Mesendoderm (in vitro differentiated cells): ENCODE measurements around the gene SLC16A9.
A peak's percentile ranks its signal among the peaks of the same experiment; 100 is the strongest.
"Not testable (repeated sequence)": the region's sequence is repeated elsewhere in the genome, so short reads cannot be mapped to it uniquely, and the experiment has no call there.

ENCODE experiments used
- DNase-seq: peaks from one replicate; pipeline ENCODE4 v3.0.0; 2013
- H2AK5ac ChIP-seq: 2 replicates; pipeline ENCODE4 v1.6.1; 2013; ENCODE audit warnings: low read length, inconsistent platforms
- H2BK120ac ChIP-seq: 2 replicates; pipeline ENCODE4 v1.6.1; 2013; ENCODE audit warnings: low read depth, mild to moderate bottlenecking, low read length, moderate library complexity, mixed read lengths
- H2BK15ac ChIP-seq: replicated peaks from 2 replicates; pipeline ENCODE4 v1.6.1; 2013; ENCODE audit warnings: low read depth, mild to moderate bottlenecking, moderate library complexity
- H2BK5ac ChIP-seq: 2 replicates; pipeline ENCODE4 v1.6.1; 2013; ENCODE audit warnings: low read length, inconsistent platforms
- H3K18ac ChIP-seq: 2 replicates; pipeline ENCODE4 v1.6.1; 2013; ENCODE audit warnings: mild to moderate bottlenecking, low read length, mixed read lengths
- H3K23ac ChIP-seq: one replicate; pipeline ENCODE4 v1.6.1; 2013; ENCODE audit warnings: low read length
- H3K27ac ChIP-seq: 2 replicates; pipeline ENCODE4 v1.5.1; 2013; ENCODE audit warnings: low read depth, mild to moderate bottlenecking, inconsistent platforms, low read length, moderate library complexity
- H3K27me3 ChIP-seq: 2 replicates; pipeline ENCODE4 v1.6.1; 2013; ENCODE audit warnings: low read length, control low read depth, mild to moderate bottlenecking, inconsistent platforms; ENCODE audit not compliant: insufficient read depth, poor library complexity
- H3K36me3 ChIP-seq: 2 replicates; pipeline ENCODE4 v1.6.1; 2013; ENCODE audit warnings: low read length, inconsistent platforms; ENCODE audit not compliant: control insufficient read depth, insufficient read depth
- H3K4ac ChIP-seq: one replicate; pipeline ENCODE4 v1.6.1; 2013; ENCODE audit warnings: low read depth, mild to moderate bottlenecking, low read length, moderate library complexity
- H3K4me1 ChIP-seq: 2 replicates; pipeline ENCODE4 v1.6.1; 2013; ENCODE audit warnings: low read depth, low read length, inconsistent platforms; ENCODE audit not compliant: control insufficient read depth
- H3K4me2 ChIP-seq: 2 replicates; pipeline ENCODE4 v1.6.1; 2013; ENCODE audit warnings: low read length
- H3K4me3 ChIP-seq: 2 replicates; pipeline ENCODE4 v1.5.1; 2013; ENCODE audit warnings: mild to moderate bottlenecking, low read length
- H3K56ac ChIP-seq: one replicate; pipeline ENCODE4 v1.6.1; 2013; ENCODE audit warnings: low read length
- H3K79me1 ChIP-seq: 2 replicates; pipeline ENCODE4 v1.6.1; 2013; ENCODE audit warnings: low read length, inconsistent platforms
- H3K79me2 ChIP-seq: 2 replicates; pipeline ENCODE4 v1.6.1; 2013; ENCODE audit warnings: mild to moderate bottlenecking, low read length; ENCODE audit not compliant: control insufficient read depth, insufficient read depth
- H3K9ac ChIP-seq: 2 replicates; pipeline ENCODE4 v1.6.1; 2013; ENCODE audit warnings: low read length, inconsistent platforms
- H4K5ac ChIP-seq: one replicate; pipeline ENCODE4 v1.6.1; 2013; ENCODE audit warnings: low read length
- H4K8ac ChIP-seq: one replicate; pipeline ENCODE4 v1.6.1; 2013; ENCODE audit warnings: low read depth, mild to moderate bottlenecking, control low read depth, low read length, moderate library complexity
- WGBS: extraction: QIAGEN DNeasy Blood & Tissue Kit; methylation state at CpG from one replicate; pipeline ENCODE4 v1.1.7; 2013; ENCODE audit warnings: low lambda C conversion rate, missing lambda C conversion rate; ENCODE audit not compliant: insufficient coverage; ENCODE audit errors: extremely low coverage; 5-methylcytosine and 5-hydroxymethylcytosine counted together

SLC16A9 gene

GRCh38 chr10:59641688-59642087, 68.0 kb downstream of the SLC16A9 start:
- not testable (repeated sequence) for H4K5ac ChIP-seq, H3K36me3 ChIP-seq, H3K4me2 ChIP-seq, H4K8ac ChIP-seq, H3K27me3 ChIP-seq, H3K18ac ChIP-seq, H3K4ac ChIP-seq, DNase-seq, H2BK15ac ChIP-seq, H3K4me1 ChIP-seq, H3K56ac ChIP-seq, H3K79me2 ChIP-seq, H3K4me3 ChIP-seq, H3K23ac ChIP-seq, H2BK120ac ChIP-seq, H2BK5ac ChIP-seq, H3K27ac ChIP-seq, H3K9ac ChIP-seq, H2AK5ac ChIP-seq, H3K79me1 ChIP-seq

DNA sequence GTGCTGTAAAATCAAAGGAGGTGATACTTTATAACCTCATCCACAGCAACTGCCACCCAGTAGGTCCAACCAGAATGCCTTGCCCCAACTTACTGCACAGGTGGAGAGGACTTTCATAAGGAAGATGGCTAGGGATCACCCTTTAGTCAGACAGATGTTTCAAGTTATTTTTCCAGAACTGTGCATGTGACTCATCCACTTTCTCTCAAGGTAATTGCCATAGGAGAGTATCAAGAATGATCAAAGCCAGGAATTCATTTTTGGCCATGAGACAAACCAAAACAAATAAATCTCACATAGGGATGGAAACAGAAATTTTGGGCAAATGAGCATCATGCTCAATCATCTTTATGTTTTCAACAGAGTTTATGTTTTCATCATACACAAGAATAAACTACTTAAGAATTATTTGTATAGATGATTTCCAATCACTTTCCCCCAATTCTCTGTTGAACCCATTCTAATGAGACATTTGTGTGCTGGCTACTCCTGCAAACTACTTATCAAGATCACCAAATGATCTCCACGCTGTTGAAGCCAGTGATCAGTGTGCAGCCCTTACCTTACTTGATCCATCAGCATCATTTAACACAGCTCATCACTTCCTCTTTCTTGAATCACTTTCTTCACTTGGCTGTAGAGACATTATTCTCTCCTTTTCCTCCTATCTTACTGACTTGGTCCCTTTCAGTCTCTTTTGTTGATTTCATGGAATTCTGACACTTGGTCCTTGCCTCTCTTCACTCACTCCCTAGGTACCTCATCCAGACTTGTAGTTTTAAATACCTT, 74.0 kb downstream of the SLC16A9 start:
- Histone ChIP-seq H3K36me3 (no peaks in the 10 kb centered on the region), H3K9ac (no peak overlapping the region), H4K8ac (no peak overlapping the region), H3K4ac (no peak overlapping the region), H4K5ac (no peak overlapping the region), H3K79me2 (no peaks in the 10 kb centered on the region), H3K79me1 (no peaks in the 10 kb centered on the region), H2BK15ac (no peak overlapping the region), H3K4me2 (no peak overlapping the region), H3K56ac (no peak overlapping the region), H2BK120ac (no peak overlapping the region), H3K23ac (no peak overlapping the region), H3K18ac (no peak overlapping the region), H3K27me3 (no peaks in the 10 kb centered on the region), H2AK5ac (no peak overlapping the region), H3K4me1 (no peaks in the 10 kb centered on the region), H3K4me3 (no peak overlapping the region), H3K27ac (no peak overlapping the region), H2BK5ac (no peak overlapping the region)
- no CpG with 5 or more reads among the region's 1 CpG for WGBS
- no peak for DNase-seq

- Histone ChIP-seq H4K8ac (no peak overlapping the region), H3K9ac (no peak overlapping the region), H3K27me3 (no peaks in the 10 kb centered on the region), H3K4me2 (no peak overlapping the region), H3K23ac (no peak overlapping the region), H3K27ac (no peak overlapping the region), H2BK120ac (no peak overlapping the region), H3K79me1 (no peaks in the 10 kb centered on the region), H2BK5ac (no peak overlapping the region), H3K36me3 (no peaks in the 10 kb centered on the region), H3K4ac (no peak overlapping the region), H3K4me3 (no peak overlapping the region), H2AK5ac (no peak overlapping the region), H3K79me2 (no peaks in the 10 kb centered on the region), H2BK15ac (no peak overlapping the region), H3K18ac (no peak overlapping the region), H4K5ac (no peak overlapping the region), H3K56ac (no peak overlapping the region), H3K4me1 (no peaks in the 10 kb centered on the region)
- WGBS: no CpG with 5 or more reads among the region's 2 CpGs
- DNase-seq: no peak
Observed at GRCh38 chr10:59634102-59634501, 75.5 kb downstream of the SLC16A9 start.

GRCh38 chr10:59633063-59633462, 76.6 kb downstream of the SLC16A9 start:
- H3K18ac ChIP-seq: no peak overlapping the region
- DNase-seq: peak; percentile 22
- no peaks in the 10 kb centered on the region for H3K79me2 ChIP-seq
- no peak overlapping the region for H3K4me2 ChIP-seq
- no peak overlapping the region for H2BK120ac ChIP-seq
- WGBS: no CpG with 5 or more reads among the region's 2 CpGs
- no peak overlapping the region for H3K9ac ChIP-seq
- no peaks in the 10 kb centered on the region for H3K4me1 ChIP-seq
- H3K4me3 ChIP-seq: no peak overlapping the region
- no peak overlapping the region for H3K23ac ChIP-seq
- no peak overlapping the region for H3K56ac ChIP-seq
- H2BK5ac ChIP-seq: no peak overlapping the region
- no peaks in the 10 kb centered on the region for H3K79me1 ChIP-seq
- H4K5ac ChIP-seq: no peak overlapping the region
- H3K27ac ChIP-seq: no peak overlapping the region
- no peaks in the 10 kb centered on the region for H3K27me3 ChIP-seq
- no peaks in the 10 kb centered on the region for H3K36me3 ChIP-seq
- no peak overlapping the region for H4K8ac ChIP-seq
- no peak overlapping the region for H2AK5ac ChIP-seq
- no peak overlapping the region for H3K4ac ChIP-seq
- H2BK15ac ChIP-seq: no peak overlapping the region

- Histone ChIP-seq H2AK5ac (no peak overlapping the region), H3K79me2 (no peaks in the 10 kb centered on the region), H2BK5ac (no peak overlapping the region), H3K79me1 (no peaks in the 10 kb centered on the region), H3K56ac (no peak overlapping the region), H3K18ac (no peak overlapping the region), H3K9ac (no peak overlapping the region), H4K5ac (no peak overlapping the region), H3K36me3 (no peaks in the 10 kb centered on the region), H3K4me3 (no peak overlapping the region), H3K23ac (no peak overlapping the region), H3K4me2 (no peak overlapping the region), H3K27ac (no peak overlapping the region), H2BK15ac (no peak overlapping the region), H3K4ac (no peak overlapping the region), H3K4me1 (no peaks in the 10 kb centered on the region), H4K8ac (no peak overlapping the region), H3K27me3 (no peaks in the 10 kb centered on the region), H2BK120ac (no peak overlapping the region)
- WGBS: no CpG with 5 or more reads among the region's 4 CpGs
- DNase-seq: peak; percentile 32
Observed at GRCh38 chr10:59631882-59632807, 77.5 kb downstream of the SLC16A9 start.
